K562 (cell line): ENCODE measurements around the gene NAA10. TPM values are rescaled to one million over a fixed set of nuclear protein-coding genes. Genes with fewer than 3 reads are reported as not detected.

Source experiments
- ATAC-seq: fragments of 200-7000 bp; cut with Tn5 transposase; 3 replicates; pipeline ENCODE4 v1.9.1; 2020; ENCODE audit warnings: moderate library complexity
- BruUV-seq: library from RNA; stranded (reverse); fragments of 400-500 nt; replicated peaks from 2 replicates; lab custom pipeline; 2021; lab: Mats Ljungman, UMichigan
- CTCF ChIA-PET: fragments of 300-600 bp; formaldehyde crosslinking; extraction: SDS; loops from one replicate; lab custom pipeline; 2021; ENCODE audit warnings: low intra/inter-chr PET ratio; lab: Yijun Ruan, JAX
- POLR2A ChIA-PET: fragments of 300-600, 350-650 bp; sonication (Branson Sonifier 250); formaldehyde crosslinking; extraction: SDS; loops from one replicate; lab custom pipeline; 2021; ENCODE audit warnings: antibody characterized with exemption, inconsistent platforms; lab: Yijun Ruan, JAX
- DNase-seq, 4 experiments: peaks; one replicate each; pipeline versions ENCODE4 v3.0.0 to v3.0.0-alpha.2; 2011 to 2018; ENCODE audit warnings: low spot score in 3 of 4, mixed read lengths in 3 of 4; ENCODE audit errors: extremely low read depth in 1 of 4
- FAIRE-seq: peaks from 2 replicates; lab custom pipeline; 2011; peaks lifted over from hg19 to GRCh38; lab: Jason Lieb, UNC
- H2AFZ ChIP-seq: 2 replicates; pipeline ENCODE4 v1.6.0; 2011; ENCODE audit warnings: low read depth, low read length, control low read depth, inconsistent platforms
- H3K27ac ChIP-seq: fragments of 200-600 bp; 3 replicates; pipeline ENCODE4 v1.8.0; 2011; ENCODE audit warnings: low read depth, mild to moderate bottlenecking, control low read depth, inconsistent platforms, low read length, moderate library complexity, mixed read lengths; ENCODE audit errors: extremely low read depth
- H3K27me3 ChIP-seq, 2 experiments: fragments of 300-600 bp in 1 of 2; 2 replicates in 1 of 2; 3 replicates in 1 of 2; pipeline versions ENCODE4 v1.6.0 to v1.8.0; 2011; ENCODE audit warnings: inconsistent platforms in 2 of 2, low read length in 2 of 2, mild to moderate bottlenecking in 1 of 2, mixed read lengths in 1 of 2, moderate library complexity in 1 of 2; ENCODE audit not compliant: control insufficient read depth in 2 of 2, insufficient read depth in 2 of 2
- H3K36me3 ChIP-seq: fragments of 300-600 bp; 3 replicates; pipeline ENCODE4 v1.8.0; 2011; ENCODE audit warnings: mild to moderate bottlenecking, low read length, inconsistent platforms; ENCODE audit not compliant: control insufficient read depth, insufficient read depth
- H3K4me1 ChIP-seq, 2 experiments: fragments of 200-600 bp in 1 of 2; replicated peaks in 1 of 2; 2 replicates in 1 of 2; 3 replicates in 1 of 2; pipeline versions ENCODE4 v1.5.1 to v1.8.0; 2011; ENCODE audit warnings: inconsistent platforms in 2 of 2, low read length in 2 of 2, mild to moderate bottlenecking in 1 of 2, mixed read lengths in 1 of 2, moderate library complexity in 1 of 2; ENCODE audit not compliant: control insufficient read depth in 2 of 2, insufficient read depth in 2 of 2
- H3K4me2 ChIP-seq: 2 replicates; pipeline ENCODE4 v1.6.1; 2011; ENCODE audit warnings: low read length, control low read depth, inconsistent platforms, mixed read lengths; ENCODE audit not compliant: insufficient read depth
- H3K4me3 ChIP-seq: fragments of 200-600 bp; sonication (generic), shearing (Covaris generic); 2 replicates; pipeline ENCODE4 v1.5.1; 2016; ENCODE audit warnings: control low read depth, inconsistent platforms
- H3K79me2 ChIP-seq: fragments of 200-600 bp; 3 replicates; pipeline ENCODE4 v1.8.0; 2011; ENCODE audit warnings: low read length, inconsistent platforms; ENCODE audit not compliant: control insufficient read depth, insufficient read depth
- H3K9ac ChIP-seq, 2 experiments: 2 replicates each; pipeline versions ENCODE4 v1.6.0 to v1.6.1; 2011; ENCODE audit warnings: low read depth in 2 of 2, low read length in 2 of 2, control low read depth in 1 of 2, inconsistent platforms in 1 of 2, mild to moderate bottlenecking in 1 of 2, mixed read lengths in 1 of 2; ENCODE audit not compliant: insufficient read depth in 1 of 2
- H3K9me1 ChIP-seq: one replicate; pipeline ENCODE4 v1.6.0; 2011; ENCODE audit warnings: inconsistent platforms, mild to moderate bottlenecking, low read length, moderate library complexity; ENCODE audit not compliant: control insufficient read depth, insufficient read depth
- H3K9me3 ChIP-seq: replicated peaks from 2 replicates; pipeline ENCODE4 v1.5.1; 2011; ENCODE audit warnings: low read depth, low read length, inconsistent platforms; ENCODE audit not compliant: control insufficient read depth, insufficient read depth
- H4K20me1 ChIP-seq: replicated peaks from 2 replicates; pipeline ENCODE4 v1.6.1; 2011; ENCODE audit warnings: low read length, inconsistent platforms, mixed read lengths; ENCODE audit not compliant: control insufficient read depth, insufficient read depth
- GTF2B ChIP-seq: IDR thresholded peaks from 2 replicates; pipeline ENCODE4 v1.6.1; 2011; ENCODE audit not compliant: insufficient read length; ENCODE audit errors: extremely low read depth
- HDAC1 ChIP-seq, 2 experiments: fragments of 450-650 bp; IDR thresholded peaks; 2 replicates each; pipeline ENCODE4 v1.6.1; 2016 to 2017; ENCODE audit warnings: inconsistent platforms in 1 of 2, mild to moderate bottlenecking in 1 of 2, moderate library complexity in 1 of 2
- L3MBTL2 ChIP-seq: fragments of 450-650 bp; IDR thresholded peaks from 2 replicates; pipeline ENCODE4 v1.6.1; 2016; ENCODE audit warnings: mild to moderate bottlenecking, moderate library complexity
- SAP30 ChIP-seq: fragments of 200-600 bp; sonication (generic); IDR thresholded peaks from 2 replicates; pipeline ENCODE4 v1.6.1; 2012; ENCODE audit warnings: borderline replicate concordance, low read depth, mild to moderate bottlenecking, moderate library complexity, low read length, control low read depth, inconsistent platforms; ENCODE audit not compliant: insufficient read depth, poor library complexity, severe bottlenecking
- SMAD4 ChIP-seq: fragments of 250-450 bp; sonication (Bioruptor Pico); conservative IDR thresholded peaks from 2 replicates; pipeline ENCODE4 v1.8.0; 2021; ENCODE audit warnings: inconsistent platforms, mild to moderate bottlenecking, moderate library complexity
- TOE1 ChIP-seq, 2 experiments: fragments of 450-650 bp in 1 of 2; sonication (generic) in 1 of 2; formaldehyde crosslinking in 1 of 2; IDR thresholded peaks; 2 replicates each; pipeline versions ENCODE4 v1.7.1 to v1.8.0; 2016 to 2022; ENCODE audit warnings: borderline replicate concordance in 2 of 2, mild to moderate bottlenecking in 2 of 2, antibody characterized with exemption in 1 of 2, inconsistent platforms in 1 of 2, low read depth in 1 of 2, missing genetic modification reagents in 1 of 2, moderate library complexity in 1 of 2
- USF2 ChIP-seq: sonication (generic); formaldehyde crosslinking; IDR thresholded peaks from 2 replicates; pipeline ENCODE4 v1.5.0; 2020; ENCODE audit warnings: missing genetic modification reagents
- WGBS: fragments of 100-300 bp; shearing (Covaris generic); methylation state at CpG from one replicate; pipeline ENCODE4 v1.1.6; 2016; ENCODE audit warnings: low coverage, mixed read lengths; ENCODE audit not compliant: insufficient coverage; ENCODE audit errors: missing lambda C conversion rate; 5-methylcytosine and 5-hydroxymethylcytosine counted together
- in situ Hi-C: fragments of 300-500 bp; cut with MboI; formaldehyde crosslinking; loops from 4 replicates; pipeline ENCODE4 v1.15.0; 2018; ENCODE audit warnings: inconsistent platforms, mixed read lengths
- intact Hi-C: fragments of 100-400 bp; cut with micrococcal nuclease; formaldehyde crosslinking; loops from 2 replicates; pipeline ENCODE4 v1.14.2; 2022
- polyA plus RNA-seq, 8 experiments: library from polyadenylated mRNA; depleted of rRNA in 4 of 8; stranded (reverse) in 5 of 8; unstranded in 3 of 8; fragments of >200 nt; fragmentation: Nextera tagmentation in 2 of 8; fragmentation: Illumina TruSeq in 1 of 8; extraction: Ambion mirVana in 2 of 8; extraction: Trizol in 1 of 8; gene quantifications; 2 replicates each; pipeline versions ENCODE4 v1.2.1 to v1.2.3, GENCODE V29; 2011 to 2014; ENCODE audit warnings: inconsistent platforms in 1 of 8, missing spikeins in 1 of 8
- total RNA-seq, 7 experiments: library from RNA; depleted of rRNA in 6 of 7; stranded (reverse); fragments of >200 nt in 6 of 7; fragmentation: Illumina TruSeq in 2 of 7; extraction: Trizol in 2 of 7; gene quantifications; 2 replicates each; pipeline versions ENCODE4 v1.2.1 to v1.2.3, GENCODE V29; 2011 to 2021; ENCODE audit warnings: low replicate concordance in 1 of 7

NAA10 gene
- total and polyA plus RNA-seq, 9 of the 15 experiments (the other 6 are each of a cell fraction or from before 2014, with no cell fraction given): 11.1 to 250 (median 134) TPM

GRCh38 chrX:153944140-153944799 is 9.4 kb upstream of the NAA10 start, which contains the start of gene RENBP:
RENBP (minus strand) TSS chrX:153944643; CDS start chrX:153944610, 33 bp downstream.
- Histone ChIP-seq H2AFZ (peak within 1 kb of the TSS; percentile 78), H3K9me3 (no peaks in the 10 kb centered on the region), H3K4me3 (peak within 1 kb of the TSS; percentile 44), H3K36me3 (peaks cover 24% of the 10 kb centered on the region), H3K4me1 (peaks cover 16 to 76% of the 10 kb centered on the region in 2 experiments), H3K9ac (peak within 1 kb of the TSS; percentile 64 to 91), H3K27me3 (no peaks in the 10 kb centered on the region), H3K79me2 (peaks cover 7% of the 10 kb centered on the region; the same call in 2 of the 3 replicates), H4K20me1 (no peaks in the 10 kb centered on the region), H3K27ac (peak within 1 kb of the TSS; percentile 60), H3K4me2 (peak within 1 kb of the TSS; percentile 78), H3K9me1 (no peaks in the 10 kb centered on the region)
- DNase-seq: peak; percentile 59 to 77 (median 60)
- 22% methylated on average over 9 of the region's 31 CpGs for WGBS
- CTCF ChIA-PET: no interaction called here
- POLR2A ChIA-PET: interaction anchor here (1.1 to 1.6 kb wide), 4 partner anchors 9 to 74 kb away, joined by 3 to 5 read pairs (median 4); partner anchors contain the start of genes ARHGAP4 and NAA10
- intact Hi-C loops: no loop called here
- in situ Hi-C loops: no loop called here
- peak; percentile 72 for FAIRE-seq
- BruUV-seq: TSS peak; percentile 38
- ATAC-seq: peak; percentile 73
- TF ChIP-seq L3MBTL2 (peak; percentile 48; the same call in 1 of the 2 replicates), GTF2B (no peak), SMAD4 (CRISPR knock-in tag) (0 out of 2 replicates have a peak, but pooled peaks have one; percentile 60), SAP30 (peak; percentile 18), HDAC1 (IDR thresholded peaks at IDR 0.05) (peak in 1 of 2 experiments; percentile 48; a peak in 1 of 4 replicates), USF2 (peak; percentile 49; the same call in 1 of the 2 replicates), TOE1 (IDR thresholded peaks at IDR 0.05; ENCODE audit: borderline replicate concordance) (peak; percentile 83), TOE1 (CRISPR knock-in tag; IDR thresholded peaks at IDR 0.05; ENCODE audit: borderline replicate concordance, low read depth) (no peak)
